Measurements from ENCODE around the gene UBA7. TPM values are rescaled to one million over a fixed set of nuclear protein-coding genes. Genes with fewer than 3 reads are reported as not detected.
"Not testable (repeated sequence)": the region's sequence is repeated elsewhere in the genome, so short reads cannot be mapped to it uniquely, and the experiment has no call there.

Gene UBA7
- total and polyA plus RNA-seq, 7 donors = 3.3 to 10.4 (median 4.9) TPM

DNA sequence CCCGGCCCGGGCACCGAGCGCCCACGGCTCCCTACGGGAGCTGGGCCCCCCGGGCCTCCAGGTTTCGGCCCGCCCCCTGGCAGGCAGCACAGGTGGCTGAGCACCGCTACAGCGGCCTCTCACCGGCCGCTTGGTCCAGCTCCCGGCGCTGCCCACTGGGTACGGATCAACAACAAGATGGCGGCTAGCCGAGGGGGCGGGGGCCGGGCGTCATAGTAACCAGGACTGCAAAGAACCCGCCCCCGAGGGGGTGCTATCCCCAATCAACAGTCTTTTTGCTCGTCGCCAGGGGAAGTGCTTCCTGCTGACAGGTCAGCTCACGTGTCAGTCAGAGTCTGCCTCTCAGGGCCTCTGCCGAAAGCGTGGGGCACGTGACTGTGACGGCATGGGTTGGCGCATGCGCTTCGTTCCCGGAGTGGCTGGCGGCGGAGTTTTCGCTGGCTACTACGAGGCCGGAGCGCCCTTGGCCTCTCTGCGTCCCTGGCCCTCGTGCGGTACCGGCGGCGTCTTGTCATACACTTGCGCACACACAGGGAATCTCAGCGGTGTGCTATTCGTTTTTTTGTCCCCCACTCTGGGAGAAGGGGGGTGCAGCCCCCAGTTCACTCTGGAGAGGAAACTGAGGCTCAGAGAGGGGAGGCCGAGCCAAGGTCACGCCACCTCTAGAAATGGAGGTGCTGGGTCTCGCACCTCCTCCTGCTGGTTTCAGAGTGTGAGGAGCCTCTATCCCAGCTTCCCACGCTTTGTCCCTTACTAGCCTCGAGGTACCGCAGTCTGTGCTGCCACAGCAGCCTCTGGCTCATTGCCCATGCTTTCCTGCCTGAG, 27.2 kb downstream of the UBA7 start, which contains the start of gene IP6K1:
TSS of gene IP6K1 (minus strand) at position 186 of the 825 bp plus-strand sequence. CDS start 38,502 bp downstream, outside the sequence.
- H3K36me3 ChIP-seq (ENCODE audit: insufficient read depth in 1 of 2, low read depth in 1 of 2) = peaks cover 0 to 28% of the 10 kb centered on the region in 2 donors
- peak within 1 kb of the TSS; percentile 96 for H3K27ac ChIP-seq
- H3K9me3 ChIP-seq = no peaks in the 10 kb centered on the region
- intact Hi-C loops (cut with DNase I) = no loop called here
- H3K4me1 ChIP-seq = peaks cover 19% of the 10 kb centered on the region
- DNase-seq (peak; percentile 100), ATAC-seq (peak; percentile 99 to 100 (median 100))
- TF ChIP-seq, protein P1, sequence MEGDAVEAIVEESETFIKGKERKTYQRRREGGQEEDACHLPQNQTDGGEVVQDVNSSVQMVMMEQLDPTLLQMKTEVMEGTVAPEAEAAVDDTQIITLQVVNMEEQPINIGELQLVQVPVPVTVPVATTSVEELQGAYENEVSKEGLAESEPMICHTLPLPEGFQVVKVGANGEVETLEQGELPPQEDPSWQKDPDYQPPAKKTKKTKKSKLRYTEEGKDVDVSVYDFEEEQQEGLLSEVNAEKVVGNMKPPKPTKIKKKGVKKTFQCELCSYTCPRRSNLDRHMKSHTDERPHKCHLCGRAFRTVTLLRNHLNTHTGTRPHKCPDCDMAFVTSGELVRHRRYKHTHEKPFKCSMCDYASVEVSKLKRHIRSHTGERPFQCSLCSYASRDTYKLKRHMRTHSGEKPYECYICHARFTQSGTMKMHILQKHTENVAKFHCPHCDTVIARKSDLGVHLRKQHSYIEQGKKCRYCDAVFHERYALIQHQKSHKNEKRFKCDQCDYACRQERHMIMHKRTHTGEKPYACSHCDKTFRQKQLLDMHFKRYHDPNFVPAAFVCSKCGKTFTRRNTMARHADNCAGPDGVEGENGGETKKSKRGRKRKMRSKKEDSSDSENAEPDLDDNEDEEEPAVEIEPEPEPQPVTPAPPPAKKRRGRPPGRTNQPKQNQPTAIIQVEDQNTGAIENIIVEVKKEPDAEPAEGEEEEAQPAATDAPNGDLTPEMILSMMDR (IDR thresholded peaks at IDR 0.05) = no peak
- no peaks in the 10 kb centered on the region for H3K27me3 ChIP-seq (ENCODE audit: insufficient read depth in 3 of 3, low read length in 2 of 3)
- peak within 1 kb of the TSS; percentile 96 for H3K4me3 ChIP-seq
- 4 to 5% (median 4%) methylated on average over 41 to 55 of the region's 55 CpGs for WGBS, 3 donors

DNA sequence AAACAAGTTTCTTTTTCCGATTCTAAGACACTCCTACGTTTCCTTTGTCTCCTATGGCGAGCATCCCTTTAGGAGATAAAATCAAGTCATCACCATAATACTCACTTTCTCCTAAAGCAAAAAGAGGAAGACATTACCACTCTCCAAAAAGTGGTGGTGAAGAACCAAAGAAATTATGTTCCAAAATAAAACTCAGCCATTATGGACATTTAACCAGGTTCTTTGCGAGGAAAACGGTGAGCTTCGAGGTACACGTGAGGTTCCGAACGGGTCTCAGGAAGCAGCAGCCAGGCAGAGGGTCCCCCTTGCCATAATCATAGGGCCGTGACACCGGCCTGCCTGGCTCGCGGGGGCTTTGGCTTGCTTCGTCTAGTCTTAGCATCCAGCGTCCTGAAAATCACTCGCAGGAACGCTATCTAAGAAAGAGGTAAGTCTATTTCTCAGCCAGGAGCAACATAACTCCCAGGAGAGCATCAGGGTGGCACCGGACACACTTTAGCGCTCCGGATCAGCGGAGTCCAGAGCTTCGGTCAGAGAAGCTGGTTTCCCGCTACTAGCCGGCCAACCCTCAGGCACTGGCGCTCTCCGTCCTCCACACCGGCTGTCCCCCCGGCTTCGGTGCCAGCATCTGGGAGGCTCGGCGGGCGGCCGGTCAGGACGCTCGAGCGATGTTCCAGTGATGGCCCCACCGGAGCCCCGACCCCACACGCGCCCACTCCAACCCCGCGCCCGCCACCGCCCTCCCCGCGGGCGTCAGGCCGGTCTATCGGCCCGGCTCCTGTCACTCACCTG, 28.0 kb downstream of the UBA7 start:
- H3K27me3 ChIP-seq (ENCODE audit: insufficient read depth in 3 of 3, low read length in 2 of 3) = no peaks in the 10 kb centered on the region
- ATAC-seq = peak; percentile 34 to 55 (median 54)
- TF ChIP-seq, protein P1 (IDR thresholded peaks at IDR 0.05) = no peak
- H3K4me3 ChIP-seq = peak overlapping the region; percentile 96
- intact Hi-C loops (cut with DNase I) = no loop called here
- peak in 1 of 2 donors; percentile 51 for DNase-seq
- H3K36me3 ChIP-seq (ENCODE audit: insufficient read depth in 1 of 2, low read depth in 1 of 2) = peaks cover 0 to 33% of the 10 kb centered on the region in 2 donors
- H3K27ac ChIP-seq = peak overlapping the region; percentile 96
- H3K4me1 ChIP-seq = peaks cover 26% of the 10 kb centered on the region
- 4 to 5% (median 5%) methylated on average over 38 to 50 of the region's 50 CpGs for WGBS, 3 donors
- no peaks in the 10 kb centered on the region for H3K9me3 ChIP-seq

DNA sequence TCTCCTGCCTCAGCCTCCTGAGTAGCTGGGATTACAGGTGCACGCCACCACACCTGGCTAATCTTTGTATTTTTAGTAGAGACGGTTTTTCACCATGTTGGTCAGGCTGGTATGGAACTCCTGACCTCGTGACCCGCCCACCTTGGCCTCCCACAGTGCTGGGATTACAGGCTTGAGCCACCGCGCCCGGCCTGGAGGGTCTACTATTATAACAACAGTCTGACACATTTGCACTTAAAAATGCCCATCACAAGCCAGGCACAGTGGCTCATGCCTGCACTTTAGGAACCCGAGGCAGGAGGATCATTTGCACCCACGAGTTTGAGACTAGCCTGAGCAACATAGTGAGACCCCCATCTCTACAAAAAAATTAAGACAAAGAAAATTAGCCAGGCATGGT, 31.5 kb downstream of the UBA7 start:
- H3K27me3 ChIP-seq (ENCODE audit: insufficient read depth in 3 of 3, low read length in 2 of 3); H3K4me3 ChIP-seq; ATAC-seq; intact Hi-C loops (cut with DNase I); DNase-seq; H3K27ac ChIP-seq; H3K9me3 ChIP-seq: not testable (repeated sequence)
- H3K4me1 ChIP-seq = peaks cover 32% of the 10 kb centered on the region
- peaks cover 0 to 41% of the 10 kb centered on the region in 2 donors for H3K36me3 ChIP-seq (ENCODE audit: insufficient read depth in 1 of 2, low read depth in 1 of 2)
- 91% methylated on average over 9 of the region's 9 CpGs for WGBS, 3 donors

DNA sequence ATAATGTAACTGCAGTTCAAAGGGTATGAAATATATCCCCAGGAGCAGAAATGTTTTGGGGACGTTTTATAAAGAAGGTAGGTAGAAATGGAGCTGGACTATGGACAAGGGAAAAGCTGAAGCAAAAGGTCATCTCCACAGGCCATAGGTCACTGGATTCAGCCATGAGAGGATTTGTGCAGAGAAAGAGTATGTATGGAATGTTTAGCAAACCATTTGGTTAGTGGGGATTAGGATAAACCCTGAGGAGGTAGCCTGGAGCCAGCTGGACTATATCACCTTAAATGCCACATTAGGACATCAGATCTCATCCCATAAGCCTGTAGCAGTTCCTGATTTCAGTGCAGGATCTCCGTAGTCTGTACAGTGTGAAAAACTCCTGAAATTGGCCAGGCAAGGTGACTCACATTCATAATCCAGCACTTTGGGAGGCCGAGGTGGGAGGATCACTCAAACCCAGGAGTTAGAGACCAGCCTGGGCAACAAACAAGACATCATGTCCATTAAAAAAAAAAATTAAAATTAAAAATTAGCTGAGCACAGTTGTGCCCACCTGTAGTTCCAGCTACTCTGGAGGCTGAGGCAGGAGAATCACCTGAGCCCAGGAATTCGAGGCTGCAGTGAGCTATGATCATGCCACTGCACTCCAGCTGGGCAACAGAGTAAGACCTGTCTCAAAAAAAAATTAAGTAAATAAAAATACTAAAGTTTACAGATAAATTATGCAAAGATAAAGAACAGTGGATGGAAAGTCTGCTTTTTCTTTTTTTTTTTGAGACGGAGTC, 32.1 kb downstream of the UBA7 start:
- intact Hi-C loops (cut with DNase I) = no loop called here
- Histone ChIP-seq H3K36me3 (ENCODE audit: insufficient read depth in 1 of 2, low read depth in 1 of 2) (peaks cover 0 to 47% of the 10 kb centered on the region in 2 donors), H3K4me1 (peaks cover 27% of the 10 kb centered on the region), H3K4me3 (no peak overlapping the region), H3K27ac (no peak overlapping the region), H3K9me3 (no peaks in the 10 kb centered on the region), H3K27me3 (ENCODE audit: insufficient read depth in 3 of 3, low read length in 2 of 3) (no peaks in the 10 kb centered on the region)
- TF ChIP-seq, protein P1 (IDR thresholded peaks at IDR 0.05) = no peak
- DNase-seq = no peak
- 69 to 83% (median 72%) methylated on average over 4 to 5 of the region's 5 CpGs for WGBS, 3 donors
- ATAC-seq = no peak

DNA sequence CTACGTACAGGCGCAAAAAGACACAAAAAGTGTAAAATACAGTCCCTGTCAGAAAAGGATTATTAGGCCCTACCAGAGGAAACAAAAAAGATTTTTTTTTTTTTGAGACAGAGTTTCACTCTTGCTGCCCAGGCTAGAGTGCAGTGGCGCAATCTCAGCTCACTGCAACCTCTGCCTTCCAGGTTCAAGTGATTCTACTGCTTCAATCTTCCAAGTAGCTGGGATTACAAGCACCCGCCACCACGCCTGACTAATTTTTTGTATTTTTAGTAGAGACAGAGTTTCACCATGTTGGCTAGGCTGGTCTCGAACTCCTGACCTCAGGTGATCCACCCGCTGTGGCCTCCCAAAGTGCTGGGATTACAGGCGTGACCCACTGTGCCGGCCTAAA, 32.8 kb downstream of the UBA7 start:
- H3K36me3 ChIP-seq (ENCODE audit: insufficient read depth in 1 of 2, low read depth in 1 of 2) = peaks cover 0 to 49% of the 10 kb centered on the region in 2 donors
- H3K27me3 ChIP-seq (ENCODE audit: insufficient read depth in 3 of 3, low read length in 2 of 3); H3K9me3 ChIP-seq; H3K27ac ChIP-seq; H3K4me3 ChIP-seq; intact Hi-C loops (cut with DNase I); ATAC-seq; DNase-seq: not testable (repeated sequence)
- WGBS, 3 donors = 85 to 89% (median 88%) methylated on average over 9 of the region's 9 CpGs
- peaks cover 27% of the 10 kb centered on the region for H3K4me1 ChIP-seq

All from psoas muscle (tissue), 8 donors.